HG03439 (cell line): ENCODE data around the gene BMP6.
A peak's percentile ranks its signal among the peaks of the same experiment; 100 is the strongest.

Source experiments
- ATAC-seq: cut with Tn5 transposase; IDR thresholded peaks from one replicate; pipeline ENCODE4 v1.9.1; 2021; ENCODE audit warnings: mild to moderate bottlenecking, moderate library complexity; ENCODE audit not compliant: unreplicated experiment

Gene BMP6

GRCh38 chr6:7725849-7726415 is at the start of gene BMP6:
TSS of gene BMP6 (plus strand) at chr6:7726099. CDS start at chr6:7726956, 857 bp downstream.
- ATAC-seq, result peak; percentile 73

DNA sequence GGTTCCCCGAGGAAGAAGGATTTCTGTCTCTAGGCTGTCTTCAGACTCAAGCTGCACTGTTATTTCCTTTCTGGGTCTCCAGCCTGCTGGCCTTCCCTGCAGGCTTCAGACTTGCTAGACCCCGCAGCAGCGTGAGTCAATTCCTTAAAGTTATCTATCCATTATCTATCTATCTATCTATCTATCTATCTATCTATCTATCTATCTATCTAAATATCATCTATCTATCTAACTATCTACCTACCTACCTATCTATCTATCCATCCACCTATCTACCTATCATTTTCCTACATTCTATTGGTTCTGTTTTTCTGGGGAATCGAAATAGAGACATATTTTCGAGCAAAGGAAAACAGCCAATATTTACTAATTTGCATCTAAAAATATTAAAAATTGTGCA is 48.7 kb upstream of the BMP6 start:
- no peak for ATAC-seq

GRCh38 chr6:7680393-7681075 is 45.4 kb upstream of the BMP6 start:
- no peak for ATAC-seq

DNA sequence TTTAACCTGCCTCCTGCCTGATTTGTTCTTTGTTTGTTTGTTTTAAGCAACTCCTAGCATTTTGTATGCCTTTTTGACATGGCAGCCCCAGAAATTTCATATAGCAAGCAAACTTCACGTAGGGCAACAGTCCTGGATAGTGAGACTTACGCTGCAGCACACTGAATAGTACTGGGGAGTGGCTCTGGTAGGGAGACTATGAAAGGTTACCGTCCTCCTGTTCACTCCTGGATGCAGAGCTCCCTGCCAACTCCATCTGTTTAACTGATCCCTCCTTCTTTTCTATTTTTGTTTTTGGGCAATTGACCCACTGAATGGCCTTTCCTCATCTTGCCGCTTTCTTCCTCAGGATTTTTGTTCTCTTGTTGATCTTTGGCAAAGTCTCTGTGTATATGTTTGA is 44.5 kb upstream of the BMP6 start:
- ATAC-seq, result no peak

DNA sequence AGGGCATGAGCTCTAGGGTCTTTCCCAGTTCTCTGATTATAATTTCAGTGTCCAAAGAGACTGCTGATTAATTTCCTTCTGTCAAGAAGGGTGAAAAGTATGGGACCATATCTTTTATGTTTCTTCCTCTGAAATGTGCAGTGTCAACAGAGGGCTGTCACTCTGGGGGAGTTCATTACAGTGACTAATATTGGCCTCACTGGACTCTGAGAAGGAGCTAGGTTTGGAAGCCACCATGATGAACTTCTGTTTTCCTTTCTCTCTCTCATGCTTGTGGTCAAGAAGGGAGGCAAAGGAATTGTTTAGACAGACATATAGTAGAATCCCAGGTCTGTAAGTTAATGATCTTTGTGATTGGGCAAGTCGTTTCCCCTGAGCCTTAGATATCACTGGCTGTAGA is 41.8 kb upstream of the BMP6 start:
- ATAC-seq, result no peak

GRCh38 chr6:7684843-7685242 is 41.1 kb upstream of the BMP6 start:
- ATAC-seq, result no peak

GRCh38 chr6:7685276-7685675 is 40.6 kb upstream of the BMP6 start:
- ATAC-seq, result no peak

GRCh38 chr6:7687145-7688111 is 38.5 kb upstream of the BMP6 start:
- no peak for ATAC-seq

DNA sequence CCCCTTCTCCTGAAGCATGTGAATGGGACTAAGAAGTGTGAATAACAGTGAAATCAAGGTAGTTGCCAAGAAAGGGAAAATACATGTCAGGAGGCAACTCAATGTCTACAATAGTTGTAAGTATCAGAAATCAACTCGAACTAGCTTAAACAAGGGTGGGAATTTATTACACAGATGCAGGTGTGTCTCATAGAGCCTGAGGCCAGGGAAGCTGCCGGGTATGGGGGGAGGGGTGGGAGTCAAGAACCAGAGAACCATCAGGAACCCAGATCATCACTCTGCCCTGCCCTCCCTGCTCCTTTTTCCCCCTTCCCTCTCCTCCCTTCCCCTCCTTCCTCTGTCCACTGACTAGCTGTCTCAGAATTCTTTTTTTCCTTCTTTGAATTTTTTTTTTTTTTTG is 34.9 kb upstream of the BMP6 start:
- ATAC-seq, result no peak

DNA sequence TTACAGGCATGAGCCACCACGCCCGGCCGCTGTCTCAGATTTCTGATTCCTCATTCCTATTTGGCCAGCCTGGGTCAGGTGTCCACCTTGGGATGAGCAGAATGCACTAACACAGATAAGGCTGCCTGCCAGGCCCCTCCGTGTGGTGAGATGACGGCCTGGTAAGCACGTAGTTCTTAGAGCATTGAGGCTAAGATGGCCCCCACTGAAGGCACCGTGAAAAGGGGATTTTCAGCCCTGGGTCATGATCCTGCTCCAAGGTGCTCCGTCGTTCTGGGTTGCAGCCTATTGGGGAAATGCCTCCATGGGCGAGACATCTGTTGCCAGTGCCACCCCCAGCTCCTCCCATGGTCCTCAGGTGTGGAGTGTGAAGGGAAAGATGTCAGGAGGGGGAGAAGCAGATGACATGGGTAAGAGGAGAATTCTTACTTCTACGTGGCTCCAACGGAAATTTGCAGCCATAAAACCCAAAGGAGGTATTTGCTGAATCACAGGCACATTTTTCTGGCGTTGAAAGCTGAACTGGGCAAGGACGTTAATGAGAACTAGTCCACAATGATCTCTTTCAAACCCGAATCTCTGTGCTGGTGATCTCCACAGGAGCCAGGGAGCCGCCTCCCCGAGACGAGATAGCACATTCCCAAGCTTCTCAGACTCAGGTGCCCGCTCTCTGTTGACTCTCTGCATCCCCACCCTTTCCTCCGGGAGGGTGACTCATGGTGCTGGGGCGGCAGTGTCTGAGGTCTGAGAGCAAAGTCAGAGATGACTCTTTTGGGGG is 34.0 kb upstream of the BMP6 start:
- ATAC-seq, result no peak

DNA sequence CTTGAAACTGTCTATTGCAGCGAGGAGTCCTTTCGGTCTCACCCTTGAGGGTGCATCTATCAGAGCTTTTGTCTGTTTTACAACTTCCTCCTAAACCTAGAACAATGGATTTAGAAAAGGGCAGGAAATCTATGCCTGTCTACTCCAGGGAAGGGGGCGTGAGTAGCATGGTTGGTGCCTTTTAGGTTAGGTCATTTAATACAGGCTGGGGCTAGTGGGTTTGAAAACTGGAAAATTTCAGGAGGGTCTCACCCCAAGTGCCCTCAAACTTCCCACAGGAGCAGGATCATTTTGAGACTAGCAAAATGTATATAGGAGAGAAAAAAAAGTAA is 33.5 kb upstream of the BMP6 start:
- ATAC-seq, result no peak

DNA sequence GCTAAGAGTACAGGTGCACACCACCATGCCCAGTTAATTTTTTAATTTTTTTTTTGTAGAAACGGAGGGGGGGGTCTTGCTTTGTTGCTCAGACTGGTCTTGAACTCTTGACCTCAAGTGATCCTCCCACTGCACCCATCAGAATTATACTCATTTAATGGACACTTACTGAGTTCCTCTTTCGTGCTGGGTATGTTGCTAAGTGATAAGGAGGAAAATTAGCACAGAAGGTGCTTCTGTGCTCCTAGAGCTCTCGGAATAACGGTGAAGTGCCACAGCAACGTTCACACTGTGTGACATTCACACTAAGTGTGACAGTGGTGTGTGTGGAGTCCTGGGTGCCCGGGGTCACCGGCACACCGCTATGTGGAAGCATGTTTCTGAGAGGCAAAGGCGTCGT is 32.1 kb upstream of the BMP6 start:
- no peak for ATAC-seq

GRCh38 chr6:7696061-7696460 is 29.8 kb upstream of the BMP6 start:
- no peak for ATAC-seq

- no peak for ATAC-seq
Measured at GRCh38 chr6:7697432-7697819, 28.5 kb upstream of the BMP6 start.

- no peak for ATAC-seq
Measured at GRCh38 chr6:7697820-7698623, 27.9 kb upstream of the BMP6 start.

- ATAC-seq, result no peak
Measured at GRCh38 chr6:7701212-7701834, 24.6 kb upstream of the BMP6 start.

DNA sequence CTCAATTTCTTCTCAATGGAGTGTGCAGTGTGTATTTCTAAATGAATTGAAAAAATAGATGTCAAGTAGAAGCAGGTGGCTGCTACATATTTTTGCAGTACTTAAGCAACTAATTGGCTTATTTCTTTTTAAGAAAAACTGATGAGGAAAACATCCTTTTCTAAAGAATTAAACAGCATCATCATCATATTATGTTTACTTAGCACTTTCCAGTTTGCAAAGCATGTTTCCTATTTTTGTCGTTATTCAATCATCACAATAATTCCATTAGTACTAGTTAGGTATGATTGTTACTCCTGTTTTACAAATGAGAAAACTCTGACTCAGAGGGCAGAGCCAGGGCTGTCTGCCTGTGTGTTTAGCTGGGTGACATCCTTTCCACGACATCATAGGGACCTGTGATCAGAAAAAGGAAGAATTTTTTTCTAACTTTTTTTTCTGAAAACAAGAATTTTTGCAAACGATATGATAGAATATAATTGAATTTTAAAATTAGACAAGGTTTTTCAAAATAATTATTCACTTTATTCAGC is 22.7 kb upstream of the BMP6 start:
- ATAC-seq, result no peak

DNA sequence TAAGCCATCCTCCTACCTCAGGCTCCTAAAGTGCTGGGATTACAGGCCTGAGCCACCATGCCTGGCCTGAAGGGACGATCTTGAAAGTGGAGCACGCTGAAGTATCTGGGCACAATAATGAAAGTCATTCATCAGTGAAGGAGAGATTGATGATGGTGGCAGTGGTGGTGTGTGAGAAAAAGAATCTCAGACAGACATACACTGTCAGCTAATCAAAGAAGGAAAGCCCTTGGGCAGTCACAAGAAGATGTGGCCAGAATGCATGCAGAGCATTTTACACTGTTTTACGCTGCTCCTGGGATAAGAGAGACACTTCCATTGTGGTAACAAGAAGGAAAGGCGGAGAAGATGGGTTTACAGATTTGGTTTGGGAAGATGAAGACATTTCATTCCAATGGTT is 20.4 kb upstream of the BMP6 start:
- ATAC-seq, result no peak

GRCh38 chr6:7706269-7706668 is 19.6 kb upstream of the BMP6 start:
- no peak for ATAC-seq

GRCh38 chr6:7707787-7708186 is 18.1 kb upstream of the BMP6 start:
- ATAC-seq, result no peak
